ENCODE data around the gene TMEM184C.

TMEM184C gene

DNA sequence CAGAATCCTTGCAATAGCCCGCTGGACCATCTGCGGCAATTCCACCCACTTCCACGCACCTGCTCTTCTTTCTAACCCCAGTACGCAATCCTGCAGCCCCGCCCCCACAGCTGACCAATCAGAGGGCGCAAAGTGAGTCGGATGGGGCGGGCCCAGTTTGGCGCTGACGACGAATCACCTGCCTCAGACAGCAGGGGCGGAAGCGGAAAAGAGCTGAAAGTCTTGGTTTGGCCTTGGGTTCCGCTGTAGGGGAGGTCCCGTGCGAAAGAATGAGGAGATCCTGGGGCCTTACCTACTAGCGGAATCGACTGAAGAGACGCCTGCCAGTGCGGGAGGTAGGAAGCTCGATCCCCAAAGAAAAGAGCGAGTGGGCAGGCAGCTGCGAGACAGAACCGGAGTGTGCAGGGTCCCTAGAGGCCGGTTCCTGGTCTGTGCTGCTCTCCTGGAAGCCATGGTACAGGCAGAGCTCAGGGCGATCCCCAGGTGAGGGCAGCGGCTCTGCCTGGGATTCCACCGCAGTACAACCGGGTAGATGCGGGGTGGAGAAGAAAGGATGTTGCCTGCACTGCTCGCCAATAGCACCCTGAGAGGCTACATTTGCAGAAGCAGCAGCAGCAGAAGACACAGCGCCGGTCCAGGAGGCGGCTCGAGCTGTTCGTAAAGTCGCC is at the start of gene TMEM184C:
TSS of gene TMEM184C (plus strand) at position 225 of the 668 bp plus-strand sequence. CDS start 560 bp downstream, outside the sequence.
- H3K27me3 ChIP-seq (ENCODE audit: insufficient read depth, low read length) = no peaks in the 10 kb centered on the region
- H3K4me3 ChIP-seq (ENCODE audit: low read length) = peak within 1 kb of the TSS; percentile 77
- peaks cover 18% of the 10 kb centered on the region for H3K4me1 ChIP-seq (ENCODE audit: insufficient read depth, low read length)
- H2AFZ ChIP-seq (ENCODE audit: low read depth, low read length) = peak within 1 kb of the TSS; percentile 83
- no peaks in the 10 kb centered on the region for H3K9me3 ChIP-seq (ENCODE audit: low read length)
- peaks cover 9% of the 10 kb centered on the region for H3K36me3 ChIP-seq (ENCODE audit: insufficient read depth, low read length)

GRCh38 chr4:147570616-147571015 is 46.6 kb upstream of the TMEM184C start:
- Histone ChIP-seq H2AFZ (ENCODE audit: low read depth, low read length) (no peak overlapping the region), H3K36me3 (ENCODE audit: insufficient read depth, low read length) (no peaks in the 10 kb centered on the region), H3K4me1 (ENCODE audit: insufficient read depth, low read length) (no peaks in the 10 kb centered on the region), H3K9me3 (ENCODE audit: low read length) (no peaks in the 10 kb centered on the region), H3K4me3 (ENCODE audit: low read length) (no peak overlapping the region), H3K27me3 (ENCODE audit: insufficient read depth, low read length) (no peaks in the 10 kb centered on the region)

DNA sequence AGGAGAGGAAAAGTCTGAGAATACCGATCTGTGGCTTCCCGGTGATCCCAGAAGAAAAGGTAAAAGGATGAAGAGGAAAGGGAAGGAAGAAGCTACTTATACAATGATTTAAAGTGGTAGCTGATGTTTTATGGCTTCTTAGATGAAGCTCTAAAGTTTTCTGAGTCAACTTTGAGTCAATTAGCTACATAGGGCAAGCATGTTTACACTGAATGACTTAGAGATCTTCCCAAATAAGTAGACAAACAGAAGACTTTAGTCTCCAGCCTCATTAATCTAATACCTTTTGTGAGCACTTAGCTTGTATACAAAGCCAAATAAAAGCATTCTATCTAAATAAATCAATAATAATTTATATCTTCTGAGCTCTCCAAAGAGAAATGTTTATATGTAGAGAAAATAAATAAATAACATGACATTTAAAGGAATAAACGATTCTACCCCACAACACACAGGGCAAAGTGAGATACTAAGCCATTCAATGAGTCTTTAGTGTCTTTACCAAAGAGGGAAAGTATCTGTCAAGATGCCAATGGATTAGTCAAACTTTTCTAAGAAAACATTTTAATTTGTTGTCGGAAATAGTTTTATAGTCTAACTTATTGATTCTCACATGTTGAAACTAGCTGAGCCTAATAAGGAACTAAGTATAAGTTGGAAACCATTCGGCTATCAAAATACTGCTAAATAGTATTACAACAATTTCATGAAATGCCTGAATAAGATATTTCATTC is 46.0 kb upstream of the TMEM184C start:
- no peak overlapping the region for H2AFZ ChIP-seq (ENCODE audit: low read depth, low read length)
- H3K27me3 ChIP-seq (ENCODE audit: insufficient read depth, low read length) = no peaks in the 10 kb centered on the region
- H3K36me3 ChIP-seq (ENCODE audit: insufficient read depth, low read length) = no peaks in the 10 kb centered on the region
- no peaks in the 10 kb centered on the region for H3K4me1 ChIP-seq (ENCODE audit: insufficient read depth, low read length)
- no peak overlapping the region for H3K4me3 ChIP-seq (ENCODE audit: low read length)
- no peaks in the 10 kb centered on the region for H3K9me3 ChIP-seq (ENCODE audit: low read length)

DNA sequence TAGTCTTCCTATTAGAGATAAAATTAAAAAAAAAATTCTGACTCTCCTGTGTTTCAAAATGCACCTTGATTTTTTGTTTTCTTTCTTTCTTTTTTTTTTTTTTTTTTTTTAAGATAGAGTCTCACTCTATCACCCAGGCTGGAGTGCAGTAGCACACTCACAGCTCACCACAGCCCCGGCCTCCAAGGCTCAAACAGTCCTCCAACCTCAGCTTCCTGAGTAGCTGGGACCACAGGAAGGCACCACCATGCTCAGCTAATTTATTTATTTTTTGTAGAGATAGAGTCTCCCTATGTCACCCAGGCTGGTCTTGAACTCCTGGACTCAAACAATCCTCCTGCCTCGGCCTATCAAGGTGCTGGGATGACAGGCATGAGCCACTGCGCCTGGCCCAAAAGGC is 41.1 kb upstream of the TMEM184C start:
- H3K36me3 ChIP-seq (ENCODE audit: insufficient read depth, low read length) = no peaks in the 10 kb centered on the region
- H3K27me3 ChIP-seq (ENCODE audit: insufficient read depth, low read length) = no peaks in the 10 kb centered on the region
- no peak overlapping the region for H2AFZ ChIP-seq (ENCODE audit: low read depth, low read length)
- no peaks in the 10 kb centered on the region for H3K9me3 ChIP-seq (ENCODE audit: low read length)
- no peak overlapping the region for H3K4me3 ChIP-seq (ENCODE audit: low read length)
- H3K4me1 ChIP-seq (ENCODE audit: insufficient read depth, low read length) = no peaks in the 10 kb centered on the region

DNA sequence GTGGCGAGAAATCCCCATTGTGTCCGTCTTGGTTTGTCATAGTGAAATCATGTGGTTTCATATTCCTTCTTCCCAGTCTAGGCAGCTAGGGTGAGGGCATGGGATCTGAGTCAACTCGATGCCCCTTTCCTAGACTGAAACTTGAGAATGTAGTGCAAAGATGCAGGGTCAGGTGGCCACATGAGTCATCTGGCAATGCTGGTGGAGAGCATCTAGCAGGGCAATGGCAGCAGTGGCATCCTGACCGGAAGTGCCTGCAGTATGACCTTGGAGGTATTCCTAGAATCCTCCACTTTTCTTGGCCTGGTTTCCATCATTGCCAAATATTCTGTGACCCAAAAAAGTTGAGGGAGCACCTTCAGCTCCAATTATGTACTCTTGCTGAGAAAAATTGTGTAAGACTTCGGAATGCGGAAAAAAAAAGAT is 39.1 kb upstream of the TMEM184C start:
- no peaks in the 10 kb centered on the region for H3K36me3 ChIP-seq (ENCODE audit: insufficient read depth, low read length)
- H3K4me1 ChIP-seq (ENCODE audit: insufficient read depth, low read length) = no peaks in the 10 kb centered on the region
- H2AFZ ChIP-seq (ENCODE audit: low read depth, low read length) = no peak overlapping the region
- H3K9me3 ChIP-seq (ENCODE audit: low read length) = no peaks in the 10 kb centered on the region
- H3K27me3 ChIP-seq (ENCODE audit: insufficient read depth, low read length) = no peaks in the 10 kb centered on the region
- no peak overlapping the region for H3K4me3 ChIP-seq (ENCODE audit: low read length)

GRCh38 chr4:147578593-147578992 is 38.6 kb upstream of the TMEM184C start:
- H2AFZ ChIP-seq (ENCODE audit: low read depth, low read length) = no peak overlapping the region
- H3K27me3 ChIP-seq (ENCODE audit: insufficient read depth, low read length) = no peaks in the 10 kb centered on the region
- H3K4me3 ChIP-seq (ENCODE audit: low read length) = no peak overlapping the region
- H3K4me1 ChIP-seq (ENCODE audit: insufficient read depth, low read length) = no peaks in the 10 kb centered on the region
- H3K36me3 ChIP-seq (ENCODE audit: insufficient read depth, low read length) = no peaks in the 10 kb centered on the region
- H3K9me3 ChIP-seq (ENCODE audit: low read length) = no peaks in the 10 kb centered on the region

DNA sequence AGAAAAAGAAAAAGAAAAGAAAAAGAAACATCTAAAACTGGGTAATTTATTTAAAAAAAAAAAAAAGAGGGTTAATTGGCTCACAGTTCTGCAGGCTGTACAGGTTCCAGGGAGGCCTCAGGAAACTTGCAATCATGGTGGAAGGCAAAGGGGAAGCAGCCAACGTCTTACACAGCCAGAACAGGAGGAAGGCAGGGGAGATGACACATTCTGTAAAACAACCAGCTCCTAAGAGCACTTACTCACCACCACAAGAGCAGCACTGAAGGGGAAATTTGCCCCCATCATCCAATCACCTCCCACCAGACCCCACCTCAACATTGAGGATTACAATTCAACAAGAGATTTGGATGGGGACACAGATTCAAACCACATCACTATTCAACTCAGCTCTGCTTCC is 36.8 kb upstream of the TMEM184C start:
- Histone ChIP-seq H3K9me3 (ENCODE audit: low read length) (no peaks in the 10 kb centered on the region), H3K27me3 (ENCODE audit: insufficient read depth, low read length) (no peaks in the 10 kb centered on the region), H3K36me3 (ENCODE audit: insufficient read depth, low read length) (no peaks in the 10 kb centered on the region), H3K4me1 (ENCODE audit: insufficient read depth, low read length) (no peaks in the 10 kb centered on the region), H3K4me3 (ENCODE audit: low read length) (no peak overlapping the region), H2AFZ (ENCODE audit: low read depth, low read length) (no peak overlapping the region)

- Histone ChIP-seq H3K27me3 (ENCODE audit: insufficient read depth, low read length) (no peaks in the 10 kb centered on the region), H3K36me3 (ENCODE audit: insufficient read depth, low read length) (no peaks in the 10 kb centered on the region), H3K9me3 (ENCODE audit: low read length) (no peaks in the 10 kb centered on the region), H3K4me3 (ENCODE audit: low read length) (no peak overlapping the region), H3K4me1 (ENCODE audit: insufficient read depth, low read length) (peaks cover 9% of the 10 kb centered on the region), H2AFZ (ENCODE audit: low read depth, low read length) (no peak overlapping the region)
Measured at GRCh38 chr4:147581606-147582350, 35.4 kb upstream of the TMEM184C start.

DNA sequence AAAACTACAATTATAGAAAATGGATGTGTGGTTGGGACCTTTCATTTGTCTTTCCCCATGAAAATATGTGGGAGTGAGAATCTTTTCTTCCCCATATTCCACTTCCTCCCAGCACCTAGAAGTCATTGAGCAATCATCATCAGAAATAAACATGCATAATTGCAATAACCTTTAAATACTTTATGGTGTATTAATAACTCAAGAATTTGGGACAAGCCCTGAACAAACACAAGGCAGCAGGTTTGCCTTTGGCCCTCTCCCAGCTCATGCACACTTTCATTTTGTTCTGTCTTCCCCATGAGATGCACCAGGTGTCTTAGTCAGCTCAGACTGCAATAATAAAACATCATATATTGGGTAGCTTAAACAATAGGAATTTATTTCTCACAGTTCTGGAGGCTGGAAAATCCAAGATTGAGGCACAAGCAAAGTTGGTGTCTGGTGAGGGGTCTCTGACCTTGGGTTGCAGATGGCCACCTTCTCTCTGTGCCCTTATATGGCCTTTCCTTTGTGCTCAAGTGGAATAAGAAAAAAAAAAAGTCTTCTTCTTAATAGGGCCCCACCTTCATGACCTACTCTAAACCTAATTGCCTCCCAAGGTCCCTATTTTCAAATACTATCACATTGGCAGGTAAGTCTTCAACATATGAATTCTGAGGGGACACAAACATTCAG is 34.7 kb upstream of the TMEM184C start:
- Histone ChIP-seq H3K4me3 (ENCODE audit: low read length) (no peak overlapping the region), H3K4me1 (ENCODE audit: insufficient read depth, low read length) (peaks cover 16% of the 10 kb centered on the region), H2AFZ (ENCODE audit: low read depth, low read length) (no peak overlapping the region), H3K36me3 (ENCODE audit: insufficient read depth, low read length) (no peaks in the 10 kb centered on the region), H3K27me3 (ENCODE audit: insufficient read depth, low read length) (no peaks in the 10 kb centered on the region), H3K9me3 (ENCODE audit: low read length) (no peaks in the 10 kb centered on the region)

DNA sequence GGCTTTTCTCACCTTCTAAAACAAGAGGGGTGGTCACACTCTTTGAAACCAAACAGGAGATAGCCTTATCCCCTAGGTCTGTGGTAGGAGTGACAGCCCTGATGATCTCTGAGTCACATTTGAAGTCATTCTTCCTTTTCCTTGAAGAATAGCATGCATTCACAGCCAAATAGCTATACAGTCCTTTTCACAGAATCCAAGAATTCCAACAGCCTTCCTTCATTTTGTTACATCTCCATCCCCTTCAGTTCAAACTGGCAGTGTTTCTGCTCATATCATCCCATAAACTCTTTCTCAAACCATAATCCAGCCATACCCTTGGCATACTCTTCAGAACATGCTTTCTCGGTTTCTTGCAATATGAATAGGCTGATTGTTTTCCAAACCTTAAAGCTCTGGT is 33.3 kb upstream of the TMEM184C start:
- Histone ChIP-seq H2AFZ (ENCODE audit: low read depth, low read length) (no peak overlapping the region), H3K9me3 (ENCODE audit: low read length) (no peaks in the 10 kb centered on the region), H3K36me3 (ENCODE audit: insufficient read depth, low read length) (no peaks in the 10 kb centered on the region), H3K27me3 (ENCODE audit: insufficient read depth, low read length) (no peaks in the 10 kb centered on the region), H3K4me3 (ENCODE audit: low read length) (no peak overlapping the region), H3K4me1 (ENCODE audit: insufficient read depth, low read length) (peaks cover 16% of the 10 kb centered on the region)

- peaks cover 20% of the 10 kb centered on the region for H3K4me1 ChIP-seq (ENCODE audit: insufficient read depth, low read length)
- no peaks in the 10 kb centered on the region for H3K9me3 ChIP-seq (ENCODE audit: low read length)
- no peak overlapping the region for H3K4me3 ChIP-seq (ENCODE audit: low read length)
- no peak overlapping the region for H2AFZ ChIP-seq (ENCODE audit: low read depth, low read length)
- no peaks in the 10 kb centered on the region for H3K27me3 ChIP-seq (ENCODE audit: insufficient read depth, low read length)
- H3K36me3 ChIP-seq (ENCODE audit: insufficient read depth, low read length) = no peaks in the 10 kb centered on the region
Measured at GRCh38 chr4:147586032-147586431, 31.2 kb upstream of the TMEM184C start.

GRCh38 chr4:147586637-147587036 is 30.6 kb upstream of the TMEM184C start:
- Histone ChIP-seq H3K4me1 (ENCODE audit: insufficient read depth, low read length) (peaks cover 22% of the 10 kb centered on the region), H2AFZ (ENCODE audit: low read depth, low read length) (no peak overlapping the region), H3K9me3 (ENCODE audit: low read length) (no peaks in the 10 kb centered on the region), H3K36me3 (ENCODE audit: insufficient read depth, low read length) (no peaks in the 10 kb centered on the region), H3K4me3 (ENCODE audit: low read length) (no peak overlapping the region), H3K27me3 (ENCODE audit: insufficient read depth, low read length) (no peaks in the 10 kb centered on the region)

GRCh38 chr4:147587041-147587440 is 30.2 kb upstream of the TMEM184C start:
- no peaks in the 10 kb centered on the region for H3K36me3 ChIP-seq (ENCODE audit: insufficient read depth, low read length)
- H3K9me3 ChIP-seq (ENCODE audit: low read length) = no peaks in the 10 kb centered on the region
- H3K27me3 ChIP-seq (ENCODE audit: insufficient read depth, low read length) = no peaks in the 10 kb centered on the region
- H2AFZ ChIP-seq (ENCODE audit: low read depth, low read length) = peak overlapping the region; percentile 54
- H3K4me1 ChIP-seq (ENCODE audit: insufficient read depth, low read length) = peaks cover 22% of the 10 kb centered on the region
- no peak overlapping the region for H3K4me3 ChIP-seq (ENCODE audit: low read length)
